GM21528 (cell line): Measurements from ENCODE around the gene TADA2B.
"Not testable (repeated sequence)": the region's sequence is repeated elsewhere in the genome, so short reads cannot be mapped to it uniquely, and the experiment has no call there.

Experiments
- ATAC-seq: cut with Tn5 transposase; IDR thresholded peaks from one replicate; pipeline ENCODE4 v1.9.1; 2021; ENCODE audit warnings: mild to moderate bottlenecking, moderate library complexity; ENCODE audit not compliant: unreplicated experiment, low FRiP score

The TADA2B gene

DNA sequence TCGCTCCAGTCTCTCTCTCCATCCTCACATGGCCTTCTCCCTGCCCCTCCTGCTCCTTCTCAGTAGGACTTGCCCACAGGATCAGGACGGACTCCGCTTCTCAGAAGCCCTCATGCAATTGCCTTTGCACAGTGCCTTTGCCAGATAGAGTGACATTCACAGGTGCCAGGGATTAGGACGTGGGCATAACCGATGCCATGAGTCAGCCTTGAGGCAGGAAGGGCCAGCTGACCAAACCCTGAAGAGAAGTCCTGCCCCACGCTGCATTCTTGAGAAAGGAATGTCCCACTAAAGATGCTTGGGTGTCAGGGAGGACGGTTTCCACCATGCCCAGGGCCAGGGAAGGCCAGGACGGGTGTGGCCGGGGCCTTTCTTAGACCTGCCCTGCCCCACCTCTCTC lies 31.3 kb downstream of the TADA2B start:
- no peak for ATAC-seq

GRCh38 chr4:7075962-7076695 lies 33.0 kb downstream of the TADA2B start:
- ATAC-seq: no peak

DNA sequence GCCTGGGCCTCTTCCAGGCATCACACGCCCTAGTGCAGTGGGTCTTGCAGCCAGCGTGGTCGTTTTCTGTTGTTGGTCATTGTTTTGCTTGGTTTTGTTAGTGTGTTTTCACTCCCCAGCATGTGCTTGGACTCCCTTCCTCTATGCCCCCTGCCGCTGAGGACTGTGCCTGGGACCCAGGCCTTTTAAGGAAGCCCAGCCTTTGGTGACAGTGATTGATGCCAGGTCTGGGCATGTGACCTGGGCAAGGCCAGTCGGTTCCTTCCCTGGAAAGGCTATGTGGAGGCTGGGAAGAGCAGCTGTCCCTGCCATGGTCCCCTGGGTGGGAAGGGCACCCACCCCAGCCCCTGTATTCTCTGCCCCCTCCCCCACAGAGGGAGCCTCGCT lies 33.5 kb downstream of the TADA2B start:
- no peak for ATAC-seq

- no peak for ATAC-seq
Measured at GRCh38 chr4:7077371-7077770, 34.2 kb downstream of the TADA2B start.

DNA sequence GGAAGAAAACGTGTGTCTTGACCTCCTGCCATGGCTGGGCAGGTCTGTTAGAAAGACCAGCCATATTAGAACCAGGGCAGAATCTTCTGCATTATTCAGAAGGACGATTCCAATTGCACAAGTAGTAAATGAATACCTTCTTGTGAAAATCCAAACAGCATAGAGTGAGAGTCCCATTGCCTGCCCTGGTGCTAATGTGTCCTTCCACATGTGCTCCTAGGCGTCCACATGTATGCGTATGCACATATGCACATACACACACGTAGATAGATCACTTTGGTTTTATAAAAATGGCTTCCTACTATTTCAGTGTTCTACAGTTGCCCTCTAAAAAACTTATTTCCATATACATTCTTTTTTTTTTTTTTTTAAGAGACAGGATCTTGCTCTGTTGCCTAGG lies 34.9 kb downstream of the TADA2B start:
- ATAC-seq: no peak

- ATAC-seq: not testable (repeated sequence)
Measured at GRCh38 chr4:7079483-7079882, 36.3 kb downstream of the TADA2B start.

DNA sequence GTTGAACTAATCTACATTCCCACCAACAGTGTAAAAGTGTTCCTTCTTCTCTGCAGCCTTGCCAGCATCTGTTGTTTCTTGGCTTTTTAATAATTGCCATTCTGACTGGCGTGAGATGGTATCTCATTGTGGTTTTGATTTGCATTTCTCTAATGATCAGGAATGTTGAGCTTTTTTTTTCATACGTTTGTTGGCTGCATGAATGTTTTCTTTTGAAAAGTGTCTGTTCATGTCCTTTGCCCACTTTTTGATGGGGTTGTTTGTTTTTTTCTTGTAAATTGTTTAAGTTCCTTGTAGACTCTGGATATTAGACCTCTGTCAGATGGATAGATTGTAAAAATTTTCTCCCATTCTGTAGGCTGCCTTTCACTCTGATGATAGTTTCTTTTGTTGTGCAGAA lies 36.7 kb downstream of the TADA2B start:
- not testable (repeated sequence) for ATAC-seq

GRCh38 chr4:7083597-7084563 lies 40.7 kb downstream of the TADA2B start:
- ATAC-seq: no peak

- not testable (repeated sequence) for ATAC-seq
Measured at GRCh38 chr4:7084564-7084961, 41.4 kb downstream of the TADA2B start.

GRCh38 chr4:7086384-7086783 lies 43.2 kb downstream of the TADA2B start:
- no peak for ATAC-seq

DNA sequence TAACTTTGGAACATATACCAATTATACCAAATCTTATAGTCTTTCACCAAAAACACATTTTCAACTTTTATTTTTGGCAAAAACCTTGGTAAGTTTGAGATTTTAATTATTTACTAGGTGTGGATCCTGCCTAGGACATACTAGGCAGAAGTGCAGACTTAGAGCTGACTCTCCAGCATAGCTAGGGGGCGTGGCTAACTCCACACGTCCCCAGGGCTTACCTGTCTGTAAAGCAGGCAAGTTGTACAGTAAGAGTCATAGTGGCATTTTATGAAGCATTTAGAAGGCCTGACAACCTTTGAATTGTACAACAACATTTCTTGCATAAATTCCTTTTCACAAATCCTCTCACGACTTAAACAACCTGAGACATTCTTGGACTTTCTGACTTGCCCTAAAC lies 43.9 kb downstream of the TADA2B start:
- no peak for ATAC-seq

- no peak for ATAC-seq
Measured at GRCh38 chr4:7089213-7089986, 46.2 kb downstream of the TADA2B start.

DNA sequence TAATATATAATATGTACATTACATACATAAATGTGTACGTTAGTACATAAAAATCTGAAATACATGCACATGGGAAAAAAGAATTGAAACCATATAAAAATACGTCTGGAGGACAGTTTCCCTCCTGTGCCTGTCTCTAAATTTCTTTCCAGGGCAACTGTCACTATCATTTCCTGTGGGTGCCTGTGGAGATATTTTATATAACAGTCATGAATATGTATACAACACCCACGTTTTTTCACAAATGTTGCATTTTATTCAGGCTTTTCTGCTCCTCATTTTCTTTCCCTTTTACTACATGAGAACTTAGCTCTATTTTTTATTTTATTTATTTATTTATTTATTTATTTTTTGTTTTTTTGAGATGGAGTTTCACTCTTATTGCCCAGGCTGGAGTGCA lies 48.9 kb downstream of the TADA2B start:
- no peak for ATAC-seq

GRCh38 chr4:7094916-7095315 lies 51.7 kb downstream of the TADA2B start:
- ATAC-seq: no peak

DNA sequence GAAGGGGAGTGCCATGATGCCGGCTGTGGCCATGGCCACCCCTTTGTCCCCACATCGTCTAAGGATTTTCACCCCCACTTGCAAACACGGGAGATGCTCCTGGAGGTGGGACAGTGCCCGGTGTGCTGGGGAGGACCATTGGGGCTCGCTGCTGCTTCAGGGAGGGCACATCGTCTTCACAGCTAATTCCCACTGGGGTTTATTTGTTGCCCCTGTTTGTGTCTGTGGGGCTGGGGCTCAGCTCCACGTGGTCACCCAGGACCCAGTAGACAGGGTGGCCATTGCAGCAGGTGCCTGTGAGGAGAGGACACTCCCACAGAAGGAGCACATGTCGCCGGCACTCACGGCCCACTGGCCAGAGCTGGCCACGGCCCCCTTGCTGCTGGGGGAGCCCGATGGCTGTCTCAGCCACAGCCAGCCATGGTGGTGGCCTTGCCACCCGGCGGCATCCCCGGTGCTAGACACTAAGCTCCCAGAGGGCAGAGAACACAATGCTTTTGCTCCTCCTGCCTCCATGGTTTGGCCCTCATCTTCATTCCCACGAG lies 52.5 kb downstream of the TADA2B start:
- no peak for ATAC-seq

- ATAC-seq: no peak
Measured at GRCh38 chr4:7096236-7096635, 53.1 kb downstream of the TADA2B start.

DNA sequence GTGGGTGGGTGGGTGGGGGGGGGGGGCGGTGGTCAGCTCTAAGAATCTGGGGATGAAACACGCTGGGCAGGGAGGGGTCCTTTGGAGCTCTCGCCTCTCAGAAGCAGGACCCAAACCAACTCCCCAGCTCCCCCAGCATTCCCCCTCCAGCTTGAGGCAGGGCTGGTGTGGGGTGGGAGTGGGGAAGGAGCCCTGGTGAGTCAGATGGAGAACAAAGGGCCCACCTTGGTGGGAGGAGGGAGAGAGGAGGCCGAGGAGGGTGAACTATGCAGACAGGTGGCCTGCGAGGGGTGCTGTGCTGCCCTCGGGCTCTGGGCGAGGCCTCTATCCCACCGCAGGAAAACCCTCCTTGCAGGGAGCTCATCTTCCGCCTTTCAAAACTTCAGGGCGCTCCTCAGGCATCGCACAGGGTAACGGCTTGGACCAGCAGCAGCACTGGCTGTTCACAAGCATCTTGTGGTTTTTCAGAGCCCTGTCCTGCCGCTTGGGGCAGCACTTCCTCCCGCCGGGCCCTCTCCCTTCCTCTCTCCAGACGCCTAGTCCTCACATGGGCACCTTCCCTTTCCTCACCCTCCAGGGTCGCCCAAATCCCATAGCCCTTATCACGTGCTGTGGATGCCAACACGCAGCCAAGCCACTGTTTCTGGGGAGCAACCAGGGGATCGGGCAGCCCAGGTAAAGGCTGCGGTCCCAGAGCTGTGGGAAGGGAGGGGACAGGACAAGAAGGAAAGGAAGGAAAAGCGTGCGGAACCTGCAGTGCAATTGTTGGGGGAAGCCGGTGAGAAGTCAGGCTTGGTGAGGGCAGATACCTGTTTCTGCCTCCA lies 58.7 kb downstream of the TADA2B start:
- peak; percentile 63 for ATAC-seq

DNA sequence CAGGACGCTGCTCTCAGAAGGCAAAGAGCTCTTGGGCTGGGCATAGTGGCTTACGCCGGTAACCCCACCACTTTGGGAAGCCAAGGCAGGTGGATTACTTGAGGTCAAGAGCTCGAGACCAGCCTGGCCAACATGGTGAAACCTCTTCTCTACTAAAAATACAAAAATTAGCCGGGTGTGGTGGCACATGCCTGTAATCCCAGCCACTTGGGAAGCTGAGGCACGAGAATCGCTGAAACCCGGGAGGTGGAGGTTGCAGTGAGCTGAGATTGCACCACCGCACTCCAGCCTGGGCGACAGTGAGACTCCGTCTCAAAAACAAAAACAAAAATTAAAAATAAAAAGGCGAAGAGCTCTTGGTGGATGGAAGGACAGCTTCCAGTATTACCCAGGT lies 59.3 kb downstream of the TADA2B start:
- ATAC-seq: not testable (repeated sequence)

DNA sequence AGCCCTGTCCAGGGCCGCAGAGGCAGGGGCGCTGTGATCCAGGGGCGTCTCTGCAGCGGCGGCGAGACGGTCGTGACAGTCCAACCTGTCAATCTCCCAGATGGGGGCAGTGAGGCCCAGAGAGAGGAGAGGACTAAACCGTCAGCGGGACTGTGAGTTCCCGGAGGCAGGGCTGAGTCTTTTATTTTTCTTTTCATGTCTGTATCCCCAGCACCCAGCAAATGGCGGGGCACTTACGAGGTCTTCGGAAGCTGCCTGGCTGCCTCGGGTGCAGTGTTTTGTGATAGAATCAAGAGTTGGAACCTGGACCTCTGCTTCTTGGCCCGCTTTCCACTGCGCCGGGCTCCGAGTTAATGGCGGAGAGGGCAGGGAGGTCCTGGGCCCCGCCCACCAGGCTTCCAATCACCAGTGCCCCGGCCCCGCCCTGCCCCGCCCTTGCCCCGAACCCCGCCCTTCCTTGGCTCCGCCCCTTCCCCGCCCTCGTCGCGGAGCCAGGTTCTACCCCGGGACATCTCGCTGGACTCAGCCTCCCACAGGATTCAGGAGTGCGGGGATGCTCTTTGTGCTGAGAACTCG lies 59.9 kb downstream of the TADA2B start:
- peak; percentile 89 for ATAC-seq
